Measurements from ENCODE around the gene SLF2. TPM values are rescaled to one million over a fixed set of nuclear protein-coding genes. Genes with fewer than 3 reads are reported as not detected.
A peak's percentile ranks its signal among the peaks of the same experiment; 100 is the strongest.

SLF2 gene
- total and polyA plus RNA-seq, 4 donors = 5.6 to 38.3 (median 16.7) TPM

DNA sequence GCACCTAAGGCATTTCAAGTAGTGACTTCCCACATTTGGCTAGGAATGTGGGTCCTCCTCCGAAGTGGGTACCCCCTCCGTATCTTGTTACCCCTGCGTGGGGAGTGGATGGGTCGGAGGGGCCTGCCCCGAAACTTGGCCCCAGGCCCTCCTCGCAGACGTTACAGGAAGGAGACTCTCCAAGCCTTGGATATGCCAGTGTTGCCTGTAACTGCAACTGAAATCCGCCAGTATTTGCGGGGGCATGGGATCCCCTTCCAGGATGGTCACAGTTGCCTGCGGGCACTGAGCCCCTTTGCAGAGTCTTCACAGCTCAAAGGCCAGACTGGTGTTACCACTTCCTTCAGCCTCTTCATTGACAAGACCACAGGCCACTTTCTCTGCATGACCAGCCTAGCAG is 75.4 kb downstream of the SLF2 start:
- intact Hi-C loops (cut with DNase I) = no loop called here
- Histone ChIP-seq H3K4me3 (ENCODE audit: low read length in 2 of 2) (no peak overlapping the region), H3K9me3 (ENCODE audit: control insufficient read depth, low read length) (no peaks in the 10 kb centered on the region), H3K27me3 (ENCODE audit: control insufficient read depth in 1 of 2, insufficient read depth in 2 of 2, low read length in 1 of 2) (no peaks in the 10 kb centered on the region), H3K36me3 (ENCODE audit: control insufficient read depth in 1 of 2, insufficient read depth in 2 of 2, low read length in 1 of 2) (no peaks in the 10 kb centered on the region), H3K27ac (ENCODE audit: low read depth in 1 of 2, low read length in 2 of 2) (no peak overlapping the region), H3K4me1 (ENCODE audit: control insufficient read depth in 1 of 2, insufficient read depth in 2 of 2, low read length in 2 of 2) (peaks cover 0 to 8% of the 10 kb centered on the region in 2 donors)
- 68 to 69% methylated on average over 10 of the region's 10 CpGs for WGBS, 2 donors
- ATAC-seq (ENCODE audit: low FRiP score) (no peak), DNase-seq (peak in 1 of 2 donors; percentile 38)

DNA sequence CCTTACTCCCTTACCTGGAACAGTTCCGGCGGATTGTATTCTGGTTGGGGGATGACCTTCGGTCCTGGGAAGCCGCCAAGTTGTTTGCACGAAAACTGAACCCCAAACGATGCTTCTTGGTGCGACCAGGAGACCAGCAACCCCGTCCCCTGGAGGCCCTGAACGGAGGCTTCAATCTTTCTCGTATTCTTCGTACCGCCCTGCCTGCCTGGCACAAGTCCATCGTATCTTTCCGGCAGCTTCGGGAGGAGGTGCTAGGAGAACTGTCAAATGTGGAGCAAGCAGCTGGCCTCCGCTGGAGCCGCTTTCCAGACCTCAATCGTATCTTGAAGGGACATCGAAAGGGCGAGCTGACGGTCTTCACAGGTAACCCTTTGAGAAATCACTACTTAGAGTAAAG is 76.3 kb downstream of the SLF2 start:
- ATAC-seq (ENCODE audit: low FRiP score) = no peak
- Histone ChIP-seq H3K4me1 (ENCODE audit: control insufficient read depth in 1 of 2, insufficient read depth in 2 of 2, low read length in 2 of 2) (peaks cover 0 to 8% of the 10 kb centered on the region in 2 donors), H3K4me3 (ENCODE audit: low read length in 2 of 2) (no peak overlapping the region), H3K27me3 (ENCODE audit: control insufficient read depth in 1 of 2, insufficient read depth in 2 of 2, low read length in 1 of 2) (no peaks in the 10 kb centered on the region), H3K27ac (ENCODE audit: low read depth in 1 of 2, low read length in 2 of 2) (no peak overlapping the region), H3K9me3 (ENCODE audit: control insufficient read depth, low read length) (no peaks in the 10 kb centered on the region), H3K36me3 (ENCODE audit: control insufficient read depth in 1 of 2, insufficient read depth in 2 of 2, low read length in 1 of 2) (no peaks in the 10 kb centered on the region)
- 88 to 90% methylated on average over 21 of the region's 21 CpGs for whole genome bisulfite sequencing, 2 donors
- peak in 1 of 2 donors; percentile 46 for DNase-seq
- intact Hi-C loops (cut with DNase I) = no loop called here

DNA sequence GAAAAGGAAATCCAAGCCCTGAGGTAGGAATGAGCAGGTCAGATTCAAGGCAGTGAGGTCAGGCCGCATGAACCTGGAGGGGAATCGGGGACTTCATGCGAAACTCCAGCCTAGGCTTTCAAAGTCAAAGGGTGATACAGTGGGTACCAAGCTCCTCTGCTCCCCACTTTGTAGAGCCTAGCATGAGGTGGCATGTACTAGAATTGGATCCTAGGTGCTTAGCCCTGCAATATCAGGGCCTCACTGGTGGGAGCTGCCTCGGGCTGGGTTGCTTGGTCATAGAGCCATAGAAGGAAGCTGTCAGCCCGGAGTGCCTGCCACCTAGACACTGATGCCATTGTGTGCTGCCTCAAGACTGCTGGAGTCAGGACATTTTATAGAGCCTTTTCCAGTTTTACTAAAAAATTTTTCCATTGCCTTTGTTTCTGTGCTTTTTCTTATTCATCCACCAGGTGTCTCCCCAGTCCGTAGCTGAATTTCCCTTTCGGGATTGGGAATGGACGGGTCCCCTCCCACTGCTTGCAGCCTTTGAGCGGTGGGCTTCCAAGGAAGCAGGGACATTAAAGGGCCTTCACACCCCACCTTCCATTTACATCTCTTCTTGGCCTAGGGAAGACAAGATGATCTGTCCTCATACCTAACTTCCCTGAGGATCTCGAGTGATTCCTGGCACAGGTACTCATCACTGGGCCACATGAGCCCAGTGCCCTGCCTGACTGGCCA is 81.4 kb downstream of the SLF2 start:
- H3K4me1 ChIP-seq (ENCODE audit: control insufficient read depth in 1 of 2, insufficient read depth in 2 of 2, low read length in 2 of 2) = no peaks in the 10 kb centered on the region
- H3K4me3 ChIP-seq (ENCODE audit: low read length in 2 of 2) = no peak overlapping the region
- no peak overlapping the region for H3K27ac ChIP-seq (ENCODE audit: low read depth in 1 of 2, low read length in 2 of 2)
- 40% methylated on average over 10 of the region's 10 CpGs for WGBS, 2 donors
- no peaks in the 10 kb centered on the region for H3K36me3 ChIP-seq (ENCODE audit: control insufficient read depth in 1 of 2, insufficient read depth in 2 of 2, low read length in 1 of 2)
- DNase-seq (peak in 1 of 2 donors; percentile 36), ATAC-seq (ENCODE audit: low FRiP score) (no peak)
- H3K27me3 ChIP-seq (ENCODE audit: control insufficient read depth in 1 of 2, insufficient read depth in 2 of 2, low read length in 1 of 2) = no peaks in the 10 kb centered on the region
- intact Hi-C loops (cut with DNase I) = loop anchor here in 1 of 2 donors (1.0 kb wide), 1 partner anchor 20 kb away; no protein-coding TSS in a partner anchor
- no peaks in the 10 kb centered on the region for H3K9me3 ChIP-seq (ENCODE audit: control insufficient read depth, low read length)

DNA sequence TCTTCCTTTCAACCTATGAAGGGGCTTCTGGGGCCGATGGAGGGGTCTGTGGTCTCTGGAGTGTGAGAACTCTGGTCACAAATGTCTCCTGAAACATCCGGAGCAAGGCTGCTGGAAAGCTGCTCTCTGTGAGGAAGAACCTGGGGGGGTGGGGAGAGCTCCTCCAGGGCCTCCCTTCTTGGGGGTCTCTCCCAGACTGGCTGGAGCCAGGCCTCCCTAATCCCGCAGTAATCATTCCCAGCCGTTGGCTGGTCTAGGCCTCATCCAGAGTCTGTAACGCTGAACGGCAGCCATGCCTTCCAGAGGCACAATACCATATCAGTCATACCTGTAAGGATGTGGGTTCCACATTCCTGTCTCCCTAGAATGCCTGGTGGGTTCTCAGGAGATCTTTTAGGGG is 82.4 kb downstream of the SLF2 start:
- Histone ChIP-seq H3K27me3 (ENCODE audit: control insufficient read depth in 1 of 2, insufficient read depth in 2 of 2, low read length in 1 of 2) (no peaks in the 10 kb centered on the region), H3K27ac (ENCODE audit: low read depth in 1 of 2, low read length in 2 of 2) (no peak overlapping the region), H3K4me1 (ENCODE audit: control insufficient read depth in 1 of 2, insufficient read depth in 2 of 2, low read length in 2 of 2) (no peaks in the 10 kb centered on the region), H3K36me3 (ENCODE audit: control insufficient read depth in 1 of 2, insufficient read depth in 2 of 2, low read length in 1 of 2) (no peaks in the 10 kb centered on the region), H3K4me3 (ENCODE audit: low read length in 2 of 2) (no peak overlapping the region), H3K9me3 (ENCODE audit: control insufficient read depth, low read length) (no peaks in the 10 kb centered on the region)
- DNase-seq = no peak
- 56 to 58% methylated on average over 6 of the region's 6 CpGs for WGBS, 2 donors
- no peak for ATAC-seq (ENCODE audit: low FRiP score)
- intact Hi-C loops (cut with DNase I) = loop anchor here in 1 of 2 donors (5.0 kb wide), 2 partner anchors 37 to 72 kb away; partner anchors contain the start of genes PDZD7 and SFXN3

DNA sequence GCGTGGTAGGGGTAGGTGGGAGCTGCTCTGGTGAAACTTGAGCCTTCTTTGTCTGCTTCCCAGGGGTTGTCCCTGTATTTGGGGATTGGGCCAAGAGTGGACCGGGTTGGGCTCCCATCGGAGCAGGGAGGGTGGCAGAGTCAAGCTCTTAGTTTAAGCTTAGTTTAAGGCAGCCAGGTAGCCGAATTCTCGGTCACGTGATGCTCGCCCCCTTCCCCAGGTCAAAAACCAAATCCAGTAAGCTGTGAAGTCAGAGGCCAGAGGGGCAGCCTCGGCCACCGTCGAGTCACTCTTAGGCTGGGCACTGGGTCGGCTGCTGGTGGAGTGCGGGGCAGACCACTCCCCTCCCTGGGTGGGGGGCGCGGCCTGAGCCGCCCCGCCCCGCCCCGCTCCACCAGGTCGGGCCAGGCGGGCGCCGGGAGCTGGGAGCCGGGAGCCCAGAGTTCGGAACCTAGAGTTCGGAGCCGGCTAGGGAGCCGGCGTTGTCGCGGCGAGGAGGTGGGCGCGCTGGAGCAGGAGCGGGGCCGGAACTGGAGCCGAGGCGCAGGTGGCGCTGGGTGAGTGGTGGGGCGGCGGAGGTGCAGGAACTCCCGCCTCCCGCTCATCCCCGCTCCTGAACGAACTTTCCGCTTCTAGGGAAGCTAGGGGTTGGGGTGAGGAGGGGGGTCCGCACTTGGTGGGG is 84.1 kb downstream of the SLF2 start:
- no peaks in the 10 kb centered on the region for H3K9me3 ChIP-seq (ENCODE audit: control insufficient read depth, low read length)
- H3K4me3 ChIP-seq (ENCODE audit: low read length in 2 of 2) = peak overlapping the region; percentile 46 to 69
- no peaks in the 10 kb centered on the region for H3K4me1 ChIP-seq (ENCODE audit: control insufficient read depth in 1 of 2, insufficient read depth in 2 of 2, low read length in 2 of 2)
- H3K36me3 ChIP-seq (ENCODE audit: control insufficient read depth in 1 of 2, insufficient read depth in 2 of 2, low read length in 1 of 2) = no peaks in the 10 kb centered on the region
- H3K27me3 ChIP-seq (ENCODE audit: control insufficient read depth in 1 of 2, insufficient read depth in 2 of 2, low read length in 1 of 2) = no peaks in the 10 kb centered on the region
- no peak for ATAC-seq (ENCODE audit: low FRiP score)
- peak overlapping the region in 1 of 2 donors; percentile 55 for H3K27ac ChIP-seq (ENCODE audit: low read depth in 1 of 2, low read length in 2 of 2)
- WGBS, 2 donors = 3% methylated on average over 40 to 46 of the region's 46 CpGs
- no peak for DNase-seq
- intact Hi-C loops (cut with DNase I) = loop anchor here in 1 of 2 donors (5.0 kb wide), 2 partner anchors 35 to 70 kb away; partner anchors contain the start of genes PDZD7 and SFXN3

DNA sequence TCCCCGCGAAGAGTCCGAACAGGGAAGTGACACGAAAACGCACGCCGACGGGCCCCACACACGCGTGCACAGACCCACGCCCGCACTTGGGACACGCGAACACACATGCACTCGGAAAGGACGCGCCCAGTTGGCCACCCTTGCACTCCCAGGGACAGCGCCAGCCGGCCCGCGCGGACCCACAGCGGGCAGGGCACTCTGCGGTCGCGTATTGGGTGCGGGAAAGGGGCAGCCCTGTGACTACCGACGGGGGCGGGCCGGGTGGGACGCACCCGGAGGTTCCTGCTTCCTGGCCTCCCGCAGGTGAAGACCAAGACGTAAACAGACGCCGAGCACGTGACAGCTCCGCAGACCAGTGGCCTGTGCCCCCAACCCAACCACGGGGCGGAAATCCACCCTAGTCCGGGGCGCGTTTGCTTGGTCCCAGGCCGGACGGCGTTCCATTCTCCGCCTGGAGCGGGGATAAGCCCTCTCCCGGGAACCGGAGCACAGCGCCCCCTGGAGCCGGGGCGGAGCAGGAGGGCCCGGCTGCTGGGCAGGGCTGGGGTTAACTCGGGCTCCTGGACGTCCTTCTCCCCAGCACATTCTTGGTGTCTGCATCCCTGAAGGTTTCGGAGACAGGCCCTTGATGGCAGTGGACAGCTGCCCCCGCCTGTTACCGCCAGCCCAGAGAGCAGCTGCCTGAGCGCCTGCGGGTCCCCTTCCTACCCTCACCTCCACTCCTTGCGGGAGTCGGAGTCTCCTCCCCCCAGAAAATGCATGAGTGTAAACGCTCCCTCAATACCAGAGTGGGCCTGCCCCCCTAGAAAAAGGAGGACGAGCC is 84.8 kb downstream of the SLF2 start:
- Histone ChIP-seq H3K27ac (ENCODE audit: low read depth in 1 of 2, low read length in 2 of 2) (peak overlapping the region; percentile 30 to 68), H3K9me3 (ENCODE audit: control insufficient read depth, low read length) (no peaks in the 10 kb centered on the region), H3K4me1 (ENCODE audit: control insufficient read depth in 1 of 2, insufficient read depth in 2 of 2, low read length in 2 of 2) (no peaks in the 10 kb centered on the region), H3K4me3 (ENCODE audit: low read length in 2 of 2) (peak overlapping the region; percentile 46 to 69), H3K27me3 (ENCODE audit: control insufficient read depth in 1 of 2, insufficient read depth in 2 of 2, low read length in 1 of 2) (no peaks in the 10 kb centered on the region), H3K36me3 (ENCODE audit: control insufficient read depth in 1 of 2, insufficient read depth in 2 of 2, low read length in 1 of 2) (no peaks in the 10 kb centered on the region)
- 0% methylated on average over 56 to 66 of the region's 66 CpGs for WGBS, 2 donors
- peak; percentile 91 to 94 for DNase-seq
- peak; percentile 73 for ATAC-seq (ENCODE audit: low FRiP score)
- intact Hi-C loops (cut with DNase I) = loop anchor here (2.0 to 5.0 kb wide), 3 partner anchors 15 to 70 kb away; partner anchors contain the start of genes PDZD7 (in 1 of the 2) and SFXN3 (in 1 of the 2)

DNA sequence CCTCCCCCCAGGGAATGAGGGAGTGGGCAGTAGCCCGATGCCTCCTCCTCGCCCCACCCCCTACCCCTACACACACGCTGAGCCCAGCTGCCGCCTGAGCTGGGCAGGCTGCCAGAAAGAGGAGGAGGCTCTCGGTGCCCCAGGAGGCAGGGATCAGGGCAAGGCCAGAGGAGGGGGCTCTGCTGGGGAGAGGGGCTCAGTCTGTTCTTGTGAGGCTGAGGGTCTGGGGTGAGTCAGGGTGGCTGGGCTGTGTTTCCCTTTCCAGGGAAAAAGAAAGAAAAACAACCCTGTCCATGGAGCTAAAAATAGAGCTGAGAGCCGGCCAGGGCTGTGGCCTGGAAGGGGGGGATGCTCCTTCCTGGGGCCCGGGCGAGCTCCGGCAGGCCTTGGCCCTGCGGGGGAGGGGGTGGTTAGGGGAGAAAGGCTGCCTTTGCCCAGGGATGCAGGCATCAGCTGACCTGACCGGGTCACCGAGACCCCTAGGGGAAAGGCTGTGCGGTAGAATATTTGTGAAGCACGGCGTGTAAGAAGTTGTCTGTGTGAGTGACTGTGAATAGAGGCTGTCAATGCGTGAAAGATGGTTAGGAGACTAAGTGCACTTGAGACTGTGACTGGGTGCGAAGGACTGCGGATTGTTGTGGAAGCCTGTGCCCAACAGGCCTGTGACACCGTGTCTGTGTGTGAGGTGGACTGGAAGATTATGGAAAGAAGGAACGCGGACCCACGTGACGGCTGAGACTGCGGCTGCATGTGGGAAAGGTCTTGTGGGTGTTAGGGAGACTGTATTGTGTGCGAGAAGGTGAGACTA is 85.6 kb downstream of the SLF2 start:
- Histone ChIP-seq H3K36me3 (ENCODE audit: control insufficient read depth in 1 of 2, insufficient read depth in 2 of 2, low read length in 1 of 2) (no peaks in the 10 kb centered on the region), H3K27ac (ENCODE audit: low read depth in 1 of 2, low read length in 2 of 2) (peak overlapping the region; percentile 30 to 99), H3K27me3 (ENCODE audit: control insufficient read depth in 1 of 2, insufficient read depth in 2 of 2, low read length in 1 of 2) (no peaks in the 10 kb centered on the region), H3K4me1 (ENCODE audit: control insufficient read depth in 1 of 2, insufficient read depth in 2 of 2, low read length in 2 of 2) (no peaks in the 10 kb centered on the region), H3K4me3 (ENCODE audit: low read length in 2 of 2) (peak overlapping the region; percentile 46 to 69), H3K9me3 (ENCODE audit: control insufficient read depth, low read length) (no peaks in the 10 kb centered on the region)
- whole genome bisulfite sequencing, 2 donors = 0 to 1% methylated on average over 25 of the region's 25 CpGs
- ATAC-seq (ENCODE audit: low FRiP score) (peak; percentile 66), DNase-seq (peak; percentile 92)
- intact Hi-C loops (cut with DNase I) = loop anchor here (2.0 to 5.0 kb wide), 3 partner anchors 14 to 69 kb away; partner anchors contain the start of genes PDZD7 (in 1 of the 2) and SFXN3 (in 1 of the 2)

Data from aorta (tissue), 5 donors.